Mucosa of descending colon (tissue), 3 donors: ENCODE results near the gene SHISAL2B. TPM values are rescaled to one million over a fixed set of nuclear protein-coding genes. Genes with fewer than 3 reads are reported as not detected.
"Not testable (repeated sequence)": the region's sequence is repeated elsewhere in the genome, so short reads cannot be mapped to it uniquely, and the experiment has no call there.

ENCODE experiments used
- ATAC-seq: fragments of 200-7000 bp; cut with Tn5 transposase; one replicate; pipeline ENCODE4 v1.9.1; 2020; ENCODE audit warnings: mild to moderate bottlenecking, moderate library complexity
- DNase-seq, 3 donors: peaks; one replicate each; pipeline ENCODE4 v3.0.0-alpha.2; 2020
- H3K36me3 ChIP-seq: fragments of 200-600 bp; one replicate; pipeline ENCODE4 v1.8.0; 2021; ENCODE audit warnings: low read depth, mild to moderate bottlenecking
- H3K4me1 ChIP-seq: fragments of 200-600 bp; one replicate; pipeline ENCODE4 v1.8.0; 2021; ENCODE audit warnings: low read depth, mild to moderate bottlenecking
- H3K4me3 ChIP-seq: fragments of 200-600 bp; one replicate; pipeline ENCODE4 v1.8.0; 2021; ENCODE audit warnings: mild to moderate bottlenecking
- H3K9me3 ChIP-seq: fragments of 200-600 bp; one replicate; pipeline ENCODE4 v1.8.0; 2021; ENCODE audit warnings: mild to moderate bottlenecking
- intact Hi-C, 2 donors: fragments of 100-400 bp; cut with DNase I in 1 of 2; cut with micrococcal nuclease in 1 of 2; formaldehyde crosslinking; loops; one replicate each; pipeline versions ENCODE4 v1.11.0 to v1.11.1; 2022; cut with DNase I, micrococcal nuclease
- total RNA-seq, 3 donors: library from RNA; stranded (reverse); fragmentation: NEBNext Ultra II Directional in 2 of 3; extraction: Animal tissue kit (Norgen Biotek cat#: 25700) in 2 of 3; gene quantifications; one replicate each; pipeline versions ENCODE4 v1.2.1 to v1.2.4, GENCODE V29; 2021 to 2023
- TF ChIP-seq, protein P1 (sequence below): fragments of 200-600 bp; IDR thresholded peaks from one replicate; pipeline ENCODE4 v1.8.0; 2022; ENCODE audit warnings: antibody characterized with exemption, mild to moderate bottlenecking
- donor health status: DM: no; HTN: no; CAD: no; lungs with moderate emphysema.
- donor health status: DM: no; HTN: no; CAD: no.
- donor health status: DM: no; HTN: yes; CAD: no.

Gene SHISAL2B
- total RNA-seq, 3 donors from 2014 or later, result not detected

- Histone ChIP-seq H3K4me3 (no peak overlapping the region), H3K36me3 (no peaks in the 10 kb centered on the region), H3K9me3 (no peaks in the 10 kb centered on the region), H3K4me1 (no peaks in the 10 kb centered on the region)
- DNase-seq (no peak), ATAC-seq (no peak)
- TF ChIP-seq, protein P1, sequence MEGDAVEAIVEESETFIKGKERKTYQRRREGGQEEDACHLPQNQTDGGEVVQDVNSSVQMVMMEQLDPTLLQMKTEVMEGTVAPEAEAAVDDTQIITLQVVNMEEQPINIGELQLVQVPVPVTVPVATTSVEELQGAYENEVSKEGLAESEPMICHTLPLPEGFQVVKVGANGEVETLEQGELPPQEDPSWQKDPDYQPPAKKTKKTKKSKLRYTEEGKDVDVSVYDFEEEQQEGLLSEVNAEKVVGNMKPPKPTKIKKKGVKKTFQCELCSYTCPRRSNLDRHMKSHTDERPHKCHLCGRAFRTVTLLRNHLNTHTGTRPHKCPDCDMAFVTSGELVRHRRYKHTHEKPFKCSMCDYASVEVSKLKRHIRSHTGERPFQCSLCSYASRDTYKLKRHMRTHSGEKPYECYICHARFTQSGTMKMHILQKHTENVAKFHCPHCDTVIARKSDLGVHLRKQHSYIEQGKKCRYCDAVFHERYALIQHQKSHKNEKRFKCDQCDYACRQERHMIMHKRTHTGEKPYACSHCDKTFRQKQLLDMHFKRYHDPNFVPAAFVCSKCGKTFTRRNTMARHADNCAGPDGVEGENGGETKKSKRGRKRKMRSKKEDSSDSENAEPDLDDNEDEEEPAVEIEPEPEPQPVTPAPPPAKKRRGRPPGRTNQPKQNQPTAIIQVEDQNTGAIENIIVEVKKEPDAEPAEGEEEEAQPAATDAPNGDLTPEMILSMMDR, result no peak
- intact Hi-C loops, result no loop called here
These were observed 4.4 kb upstream of the SHISAL2B start for GRCh38 chr5:64685866-64686265.

DNA sequence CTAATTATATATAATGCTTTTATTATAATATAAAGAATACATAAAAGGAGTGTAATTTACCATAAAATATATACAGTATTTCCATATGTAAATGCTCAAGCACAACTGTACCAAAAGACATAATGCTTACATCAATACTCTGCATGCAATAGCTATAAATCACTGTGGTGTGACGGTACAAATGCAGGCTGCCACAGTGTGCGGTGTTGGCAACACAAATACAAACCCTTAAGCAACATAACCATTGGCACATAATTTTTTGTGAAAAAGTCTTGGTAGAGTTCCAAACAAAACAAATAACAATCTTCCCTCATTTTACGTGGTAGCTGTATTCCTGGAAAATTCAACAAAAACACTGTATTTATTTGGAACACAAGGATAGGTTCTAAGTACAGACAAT lies 1.9 kb upstream of the SHISAL2B start:
- intact Hi-C loops, result no loop called here
- no peaks in the 10 kb centered on the region for H3K36me3 ChIP-seq
- H3K9me3 ChIP-seq, result no peaks in the 10 kb centered on the region
- ATAC-seq (no peak), DNase-seq (no peak)
- no peaks in the 10 kb centered on the region for H3K4me1 ChIP-seq
- H3K4me3 ChIP-seq, result no peak overlapping the region
- TF ChIP-seq, protein P1, result no peak

DNA sequence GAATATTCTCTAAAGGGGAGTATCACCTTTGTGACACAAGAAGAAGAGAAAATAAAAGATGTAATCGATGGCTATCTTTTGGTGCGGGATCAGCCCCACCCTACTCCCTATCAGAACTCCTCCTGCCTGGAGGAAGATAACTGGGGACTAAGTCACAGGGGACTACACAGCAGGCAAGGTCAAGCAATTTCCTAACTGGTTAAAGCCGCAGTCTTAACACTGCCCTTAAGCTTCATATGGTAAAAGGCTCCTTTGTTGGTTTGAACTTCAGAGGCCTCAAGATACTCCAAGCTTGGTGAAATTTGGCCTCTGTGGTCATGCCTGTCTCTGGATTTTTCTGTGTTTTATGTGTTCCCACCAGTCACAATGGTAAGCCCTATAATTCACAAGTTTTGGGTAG lies 1.3 kb upstream of the SHISAL2B start:
- Histone ChIP-seq H3K36me3 (no peaks in the 10 kb centered on the region), H3K4me3 (no peak overlapping the region), H3K4me1 (no peaks in the 10 kb centered on the region), H3K9me3 (no peaks in the 10 kb centered on the region)
- intact Hi-C loops, result no loop called here
- DNase-seq, result no peak
- TF ChIP-seq, protein P1, result no peak
- no peak for ATAC-seq

GRCh38 chr5:64690104-64690416 lies 243 bp upstream of the SHISAL2B start:
- Histone ChIP-seq H3K9me3 (no peaks in the 10 kb centered on the region), H3K36me3 (no peaks in the 10 kb centered on the region), H3K4me3 (no peak overlapping the region), H3K4me1 (no peaks in the 10 kb centered on the region)
- no peak for ATAC-seq
- intact Hi-C loops, result no loop called here
- no peak for DNase-seq
- TF ChIP-seq, protein P1, result no peak

DNA sequence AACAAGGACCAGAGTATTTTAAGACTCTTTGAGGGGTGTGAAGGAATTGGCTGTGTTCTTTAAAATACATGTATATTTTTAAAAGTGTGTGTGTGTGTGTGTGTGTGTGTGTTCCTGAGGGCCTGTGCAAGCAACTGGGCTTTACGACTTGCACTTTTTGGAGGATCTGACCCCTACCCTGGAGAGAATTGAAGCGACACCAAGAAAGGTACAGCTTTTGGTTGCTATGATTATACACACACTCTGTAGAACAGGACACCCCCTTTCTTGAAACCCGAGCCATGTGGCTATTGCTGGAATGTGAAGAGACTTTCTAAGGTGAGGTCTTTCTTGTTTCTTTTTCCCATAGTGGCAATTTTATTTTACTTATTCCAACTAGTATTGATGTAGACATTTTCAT lies 988 bp downstream of the SHISAL2B start:
- no peaks in the 10 kb centered on the region for H3K36me3 ChIP-seq
- DNase-seq (no peak), ATAC-seq (no peak)
- TF ChIP-seq, protein P1, result no peak
- no peaks in the 10 kb centered on the region for H3K4me1 ChIP-seq
- H3K9me3 ChIP-seq, result peaks cover 2% of the 10 kb centered on the region
- H3K4me3 ChIP-seq, result no peak overlapping the region
- intact Hi-C loops, result no loop called here

DNA sequence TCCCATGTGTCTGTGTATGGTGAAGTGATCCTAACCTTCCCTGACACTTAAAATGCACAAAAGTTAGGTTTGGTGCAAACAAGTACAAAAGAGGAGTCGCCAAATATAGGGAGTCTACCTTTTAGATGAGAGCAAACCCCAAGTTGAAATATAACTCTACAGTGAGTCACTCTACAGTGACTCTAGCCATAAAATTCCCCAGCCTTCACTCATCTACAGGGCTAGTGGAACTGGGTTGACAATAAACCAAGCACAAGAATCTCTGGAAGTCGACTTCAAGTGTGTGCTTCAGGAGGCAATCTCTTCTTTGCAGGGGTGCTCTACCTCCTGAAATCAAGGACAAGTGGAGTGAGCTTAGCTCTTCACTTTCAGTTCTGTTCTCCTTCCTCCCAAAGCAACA lies 3.3 kb downstream of the SHISAL2B start:
- no peak for ATAC-seq
- DNase-seq, result no peak
- intact Hi-C loops, result no loop called here
- no peak overlapping the region for H3K4me3 ChIP-seq
- peaks cover 10% of the 10 kb centered on the region for H3K9me3 ChIP-seq
- no peaks in the 10 kb centered on the region for H3K4me1 ChIP-seq
- TF ChIP-seq, protein P1, result no peak
- H3K36me3 ChIP-seq, result no peaks in the 10 kb centered on the region

GRCh38 chr5:64696414-64696813 lies 6.1 kb downstream of the SHISAL2B start:
- ATAC-seq, intact Hi-C loops, H3K4me3 ChIP-seq, H3K9me3 ChIP-seq, H3K36me3 ChIP-seq, H3K4me1 ChIP-seq, DNase-seq: not testable (repeated sequence)
